Stimulated activated CD8-positive, alpha-beta memory T cell treated with anti-CD3 and anti-CD28 coated beads, Interleukin-7, amount 100 ng/mL, for 4 hours (primary cell): ENCODE measurements around the gene MLC1.

Experiments
- DNase-seq, 2 donors: peaks; one replicate each; pipeline ENCODE4 v3.0.0-alpha.2; 2020; ENCODE audit warnings: low read depth in 2 of 2

Gene MLC1

GRCh38 chr22:50058061-50058905 is 26.9 kb downstream of the MLC1 start, which contains the start of gene TTLL8:
TSS of gene TTLL8 (minus strand) at chr22:50058298.
- no peak for DNase-seq

GRCh38 chr22:50057278-50058060 is 27.8 kb downstream of the MLC1 start:
- DNase-seq = no peak

GRCh38 chr22:50056214-50056972 is 28.8 kb downstream of the MLC1 start:
- DNase-seq = no peak

- no peak for DNase-seq
Measured at GRCh38 chr22:50053861-50054260, 31.4 kb downstream of the MLC1 start.

- DNase-seq = no peak
Measured at GRCh38 chr22:50051930-50052329, 33.3 kb downstream of the MLC1 start.

- DNase-seq = no peak
Measured at GRCh38 chr22:50049299-50050195, 35.7 kb downstream of the MLC1 start.

- no peak for DNase-seq
Measured at GRCh38 chr22:50048836-50049235, 36.4 kb downstream of the MLC1 start.

GRCh38 chr22:50048061-50048765 is 37.0 kb downstream of the MLC1 start:
- DNase-seq = no peak

GRCh38 chr22:50047346-50047745 is 37.9 kb downstream of the MLC1 start:
- DNase-seq = no peak

GRCh38 chr22:50046481-50047245 is 38.6 kb downstream of the MLC1 start:
- no peak for DNase-seq

GRCh38 chr22:50046019-50046415 is 39.2 kb downstream of the MLC1 start:
- no peak for DNase-seq

GRCh38 chr22:50045211-50046018 is 39.8 kb downstream of the MLC1 start:
- DNase-seq = no peak

- DNase-seq = no peak
Measured at GRCh38 chr22:50044485-50045118, 40.6 kb downstream of the MLC1 start.

GRCh38 chr22:50041361-50042065 is 43.7 kb downstream of the MLC1 start:
- DNase-seq = no peak

GRCh38 chr22:50040717-50041116 is 44.5 kb downstream of the MLC1 start:
- no peak for DNase-seq

- DNase-seq = no peak
Measured at GRCh38 chr22:50039669-50040443, 45.4 kb downstream of the MLC1 start.
